ENCODE measurements around the gene CNGA2.
"Not testable (repeated sequence)": the region's sequence is repeated elsewhere in the genome, so short reads cannot be mapped to it uniquely, and the experiment has no call there.

Gene CNGA2
- 0 reads per million in 4 donors for total RNA-seq

GRCh38 chrX:151734446-151734845, at the start of gene CNGA2:
CNGA2 (plus strand) TSS chrX:151734746; CDS start chrX:151738484, 3,738 bp downstream.
- DNase-seq = no peak

- no peak for DNase-seq
These were observed 46.9 kb upstream of the CNGA2 start for GRCh38 chrX:151687635-151688034.

DNA sequence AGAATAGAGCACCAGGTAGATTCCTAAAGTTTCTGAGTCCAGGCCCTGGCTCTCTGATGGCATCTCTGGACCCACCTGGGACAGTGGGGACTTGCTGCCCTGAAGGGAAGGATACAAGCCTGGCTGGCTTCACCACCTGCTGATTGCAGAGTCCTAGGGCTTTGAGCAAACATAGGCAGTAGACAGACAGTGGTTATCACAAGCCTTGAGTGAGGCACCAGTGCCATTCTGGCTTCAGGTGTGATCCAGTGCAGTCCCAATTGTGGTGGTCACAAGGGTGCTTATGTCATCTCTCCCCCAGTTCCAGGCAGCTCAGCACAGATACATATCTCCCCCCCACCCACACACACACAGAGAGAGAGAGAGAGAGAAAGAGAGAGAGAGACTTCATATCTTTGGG, 45.9 kb upstream of the CNGA2 start:
- no peak for DNase-seq

- DNase-seq = no peak
These were observed 41.7 kb upstream of the CNGA2 start for GRCh38 chrX:151692825-151693224.

- no peak for DNase-seq
These were observed 40.4 kb upstream of the CNGA2 start for GRCh38 chrX:151694121-151694520.

DNA sequence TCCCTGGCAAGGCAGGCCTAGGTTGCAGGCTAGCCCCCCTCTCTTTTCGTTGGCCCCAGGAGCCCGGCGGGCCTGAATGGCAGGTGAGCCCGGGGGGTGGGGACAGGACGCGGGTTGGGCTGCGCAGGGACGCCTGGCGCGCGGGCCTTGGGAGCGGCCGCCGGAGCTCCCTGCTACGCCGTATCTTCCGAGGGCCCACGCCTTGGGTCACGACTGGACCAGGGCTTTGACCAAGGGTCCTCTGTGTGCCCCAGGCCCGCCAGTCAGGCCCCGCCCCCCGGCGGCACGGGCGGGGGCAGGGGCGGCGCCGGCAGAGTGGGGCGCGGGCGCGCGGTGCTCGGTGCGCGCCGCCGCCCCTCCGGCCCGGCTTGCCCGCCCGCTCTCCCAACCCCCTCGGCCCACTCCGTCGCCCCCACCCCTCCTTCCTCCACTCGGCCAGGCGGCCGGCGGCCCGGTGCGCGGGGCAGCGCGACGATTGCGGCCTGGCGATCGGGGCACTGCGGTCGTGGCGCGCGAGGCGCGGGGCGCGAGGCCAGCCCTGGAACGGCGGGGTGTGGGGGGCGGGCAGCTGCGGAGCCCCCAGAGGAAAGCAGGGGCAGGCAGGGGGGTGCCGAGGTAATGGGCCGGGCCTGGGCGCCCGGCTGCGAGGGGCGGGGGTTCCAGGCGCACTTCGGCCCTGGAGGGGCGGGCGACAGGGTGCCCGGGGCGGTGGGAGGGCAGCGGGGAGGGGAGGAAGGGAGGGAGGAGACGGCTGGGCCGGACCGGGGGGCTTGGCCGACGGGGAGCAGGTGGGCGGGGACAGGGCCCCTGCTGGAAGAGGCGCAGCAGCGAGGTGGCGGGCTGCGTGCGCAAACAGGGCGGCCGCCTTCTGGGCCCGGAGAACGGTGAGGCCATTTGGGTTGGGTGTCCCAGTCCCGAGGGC, 39.6 kb upstream of the CNGA2 start, which contains the start of gene PRRG3:
Gene PRRG3, plus strand, starts transcription at position 798 of the 922 bp plus-strand sequence. CDS start 3,357 bp downstream, outside the sequence.
- no peak for DNase-seq

DNA sequence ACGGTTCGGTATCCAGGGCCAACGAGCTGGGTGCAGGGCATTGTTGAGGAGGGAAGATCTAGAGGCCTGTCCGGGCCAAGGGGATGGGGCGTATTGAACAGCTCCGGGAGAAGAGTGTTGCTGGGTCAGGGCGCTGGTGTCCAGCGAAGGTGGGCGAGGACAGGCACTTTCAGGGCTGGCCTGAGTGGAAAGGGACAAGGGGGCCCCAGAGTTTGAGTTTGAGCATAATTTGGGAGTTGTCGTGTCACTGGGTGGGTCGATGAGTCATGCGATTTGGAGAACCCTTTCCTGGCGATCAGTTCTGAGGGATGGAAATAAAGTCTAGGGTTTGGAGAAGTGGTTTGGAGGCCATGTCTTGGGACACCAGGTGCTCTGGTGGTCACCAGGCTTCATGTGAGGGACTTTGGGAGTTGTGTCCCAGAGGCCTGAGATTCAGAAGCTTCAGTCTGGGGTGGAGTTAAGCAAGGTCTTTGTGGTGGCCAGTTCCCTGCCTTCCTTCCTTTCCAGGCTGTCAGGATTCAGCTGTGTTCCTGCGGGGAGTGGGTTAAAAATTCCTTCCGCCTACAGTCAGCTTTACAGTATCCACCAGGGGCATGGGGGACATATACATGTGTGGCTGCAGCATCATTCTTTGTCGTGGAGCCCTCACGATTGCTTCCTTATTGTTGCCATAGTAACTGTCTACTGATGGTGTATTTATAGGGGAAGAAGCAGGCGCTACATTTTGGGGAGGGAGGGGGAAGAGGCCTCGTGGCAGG, 38.8 kb upstream of the CNGA2 start:
- DNase-seq = no peak

GRCh38 chrX:151697082-151697481, 37.5 kb upstream of the CNGA2 start:
- DNase-seq = not testable (repeated sequence)

- DNase-seq = no peak
These were observed 37.0 kb upstream of the CNGA2 start for GRCh38 chrX:151697522-151697921.

GRCh38 chrX:151698485-151698884, 36.1 kb upstream of the CNGA2 start:
- DNase-seq = no peak

DNA sequence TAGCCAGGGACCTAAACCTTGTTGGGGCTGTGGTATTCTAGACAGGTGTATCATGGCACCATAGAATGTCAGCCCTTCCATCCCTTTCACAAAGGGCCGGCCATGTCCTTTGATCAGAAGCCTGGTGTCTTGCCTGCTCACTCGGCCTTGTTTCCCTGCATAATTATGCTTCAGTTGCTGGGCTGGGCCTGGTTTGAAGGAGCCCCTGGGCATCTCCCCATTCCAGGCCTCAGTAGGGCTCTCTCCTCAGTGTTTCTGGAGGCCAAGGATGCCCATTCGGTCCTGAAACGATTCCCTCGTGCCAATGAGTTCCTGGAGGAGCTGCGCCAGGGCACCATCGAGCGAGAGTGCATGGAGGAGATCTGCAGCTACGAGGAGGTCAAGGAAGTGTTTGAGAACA, 34.8 kb upstream of the CNGA2 start:
- DNase-seq = no peak

- no peak for DNase-seq
These were observed 34.0 kb upstream of the CNGA2 start for GRCh38 chrX:151700581-151700980.

GRCh38 chrX:151701071-151701470, 33.5 kb upstream of the CNGA2 start:
- no peak for DNase-seq

- DNase-seq = no peak
These were observed 33.0 kb upstream of the CNGA2 start for GRCh38 chrX:151701531-151701930.

- DNase-seq = no peak
These were observed 32.4 kb upstream of the CNGA2 start for GRCh38 chrX:151702026-151702714.

- DNase-seq = no peak
These were observed 31.7 kb upstream of the CNGA2 start for GRCh38 chrX:151702741-151703340.

- DNase-seq = no peak
These were observed 31.1 kb upstream of the CNGA2 start for GRCh38 chrX:151703487-151703886.

- no peak for DNase-seq
These were observed 30.4 kb upstream of the CNGA2 start for GRCh38 chrX:151704041-151704663.

DNA sequence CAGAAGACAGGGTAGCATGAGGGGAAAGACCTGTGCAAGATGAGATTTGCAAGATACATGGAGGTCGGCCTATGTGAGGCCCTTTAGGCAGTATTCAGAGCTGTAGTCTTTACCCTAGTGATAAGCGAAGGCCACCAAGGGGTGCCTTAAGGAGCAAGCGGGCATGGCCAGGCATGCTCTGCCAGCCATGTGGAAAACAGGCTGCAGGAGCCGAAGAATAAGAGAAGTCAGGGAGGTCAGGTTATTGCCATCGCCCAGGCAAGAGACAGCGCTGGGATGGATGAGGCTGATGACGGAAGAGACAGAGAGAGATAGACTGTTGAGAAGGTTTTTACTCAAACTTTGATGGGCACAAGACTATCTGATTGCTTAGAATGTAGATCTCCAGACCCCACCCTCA, 25.7 kb upstream of the CNGA2 start:
- DNase-seq = no peak

- no peak for DNase-seq
These were observed 24.1 kb upstream of the CNGA2 start for GRCh38 chrX:151710457-151710856.

GRCh38 chrX:151711154-151711553, 23.4 kb upstream of the CNGA2 start:
- no peak for DNase-seq

GRCh38 chrX:151711787-151712186, 22.8 kb upstream of the CNGA2 start:
- no peak for DNase-seq

Measured in T-helper 1 cell (primary cell).